Dedifferentiated amniotic fluid mesenchymal stem cell (primary cell): Measurements from ENCODE around the gene ANXA1.
"Not testable (repeated sequence)": the region's sequence is repeated elsewhere in the genome, so short reads cannot be mapped to it uniquely, and the experiment has no call there.

Experiments used
- DNase-seq: peaks from one replicate; pipeline ENCODE4 v3.0.0-alpha.2; 2016; ENCODE audit errors: extremely low spot score

Gene ANXA1

GRCh38 chr9:73168298-73168934 lies 16.8 kb downstream of the ANXA1 start:
- no peak for DNase-seq

GRCh38 chr9:73170185-73170957 lies 18.7 kb downstream of the ANXA1 start:
- DNase-seq = no peak

GRCh38 chr9:73172901-73173215 lies 21.2 kb downstream of the ANXA1 start:
- DNase-seq = no peak

- DNase-seq = no peak
Observed at GRCh38 chr9:73173557-73174329, 22.1 kb downstream of the ANXA1 start.

GRCh38 chr9:73174330-73174980 lies 22.8 kb downstream of the ANXA1 start:
- DNase-seq = no peak

- no peak for DNase-seq
Observed at GRCh38 chr9:73176450-73176875, 24.8 kb downstream of the ANXA1 start.

GRCh38 chr9:73178044-73178443 lies 26.4 kb downstream of the ANXA1 start:
- no peak for DNase-seq

GRCh38 chr9:73179589-73179988 lies 27.9 kb downstream of the ANXA1 start:
- DNase-seq = no peak

GRCh38 chr9:73180403-73180802 lies 28.7 kb downstream of the ANXA1 start:
- DNase-seq = peak; percentile 65

- no peak for DNase-seq
Observed at GRCh38 chr9:73182928-73183327, 31.3 kb downstream of the ANXA1 start.

GRCh38 chr9:73183428-73183827 lies 31.8 kb downstream of the ANXA1 start:
- DNase-seq = no peak

GRCh38 chr9:73183917-73184861 lies 32.5 kb downstream of the ANXA1 start:
- peak; percentile 75 for DNase-seq

GRCh38 chr9:73191109-73191508 lies 39.4 kb downstream of the ANXA1 start:
- not testable (repeated sequence) for DNase-seq

GRCh38 chr9:73194284-73194683 lies 42.6 kb downstream of the ANXA1 start:
- DNase-seq = no peak

GRCh38 chr9:73199448-73199847 lies 47.8 kb downstream of the ANXA1 start:
- DNase-seq = no peak

GRCh38 chr9:73199886-73200285 lies 48.2 kb downstream of the ANXA1 start:
- DNase-seq = no peak

GRCh38 chr9:73200694-73201452 lies 49.2 kb downstream of the ANXA1 start:
- peak; percentile 59 for DNase-seq

GRCh38 chr9:73202980-73203379 lies 51.3 kb downstream of the ANXA1 start:
- DNase-seq = no peak

- DNase-seq = no peak
Observed at GRCh38 chr9:73204936-73205335, 53.3 kb downstream of the ANXA1 start.

- DNase-seq = no peak
Observed at GRCh38 chr9:73206851-73207250, 55.2 kb downstream of the ANXA1 start.
